Neural crest cell (in vitro differentiated cells): ENCODE data around the gene CPA5. TPM values are rescaled to one million over a fixed set of nuclear protein-coding genes. Genes with fewer than 3 reads are reported as not detected.
A peak's percentile ranks its signal among the peaks of the same experiment; 100 is the strongest.

Experiments used
- DNase-seq: peaks from one replicate; pipeline ENCODE4 v3.0.0; 2021; ENCODE audit warnings: low read depth, mixed read lengths, low spot score
- H3K27ac Mint-ChIP-seq: one replicate; pipeline ENCODE4 v1.8.0; 2021; ENCODE audit warnings: mild to moderate bottlenecking, mixed read lengths; ENCODE audit not compliant: unreplicated experiment
- H3K27me3 Mint-ChIP-seq: 2 replicates; pipeline ENCODE4 v1.8.0; 2021; ENCODE audit warnings: low read depth, mild to moderate bottlenecking, mixed read lengths
- H3K36me3 Mint-ChIP-seq: 2 replicates; pipeline ENCODE4 v1.8.0; 2021; ENCODE audit warnings: low read depth, mild to moderate bottlenecking, mixed read lengths
- H3K4me1 Mint-ChIP-seq: 2 replicates; pipeline ENCODE4 v1.8.0; 2021; ENCODE audit warnings: mixed read lengths
- H3K4me3 Mint-ChIP-seq: one replicate; pipeline ENCODE4 v1.8.0; 2021; ENCODE audit warnings: mild to moderate bottlenecking, mixed read lengths
- H3K9me3 Mint-ChIP-seq: 2 replicates; pipeline ENCODE4 v1.8.0; 2021; ENCODE audit warnings: mixed read lengths
- CTCF ChIP-seq: fragments of 200-600 bp; sonication (generic); conservative IDR thresholded peaks from 2 replicates; pipeline ENCODE4 v1.5.0; 2021; ENCODE audit warnings: antibody characterized with exemption, mild to moderate bottlenecking
- total RNA-seq: library from RNA; stranded (reverse); gene quantifications from 2 replicates; pipeline ENCODE4 v1.2.1, GENCODE V29; 2021

The CPA5 gene
- total RNA-seq, 1 donor from 2014 or later: not detected

- peak overlapping the region; percentile 24 for H3K4me3 Mint-ChIP-seq
- no peaks in the 10 kb centered on the region for H3K36me3 Mint-ChIP-seq
- TF ChIP-seq CTCF: no peak
- H3K27me3 Mint-ChIP-seq: no peaks in the 10 kb centered on the region
- no peaks in the 10 kb centered on the region for H3K9me3 Mint-ChIP-seq
- peaks cover 35% of the 10 kb centered on the region for H3K4me1 Mint-ChIP-seq
- DNase-seq: no peak
- peak overlapping the region; percentile 53 for H3K27ac Mint-ChIP-seq
Measured at GRCh38 chr7:130345136-130345535, 520 bp downstream of the CPA5 start.

GRCh38 chr7:130345725-130346124 is 1.1 kb downstream of the CPA5 start:
- no peak overlapping the region for H3K27ac Mint-ChIP-seq
- H3K27me3 Mint-ChIP-seq: no peaks in the 10 kb centered on the region

GRCh38 chr7:130346177-130346905 is 1.7 kb downstream of the CPA5 start:
- H3K4me1 Mint-ChIP-seq: peaks cover 47% of the 10 kb centered on the region
- TF ChIP-seq CTCF: no peak
- H3K27ac Mint-ChIP-seq: no peak overlapping the region
- no peaks in the 10 kb centered on the region for H3K36me3 Mint-ChIP-seq
- DNase-seq: no peak
- no peaks in the 10 kb centered on the region for H3K9me3 Mint-ChIP-seq
- no peak overlapping the region for H3K4me3 Mint-ChIP-seq
- no peaks in the 10 kb centered on the region for H3K27me3 Mint-ChIP-seq

More at GRCh38 chr7:130345725-130346124, 1.1 kb downstream of the CPA5 start:
- DNase-seq: no peak
- no peaks in the 10 kb centered on the region for H3K36me3 Mint-ChIP-seq
- peaks cover 41% of the 10 kb centered on the region for H3K4me1 Mint-ChIP-seq
- no peak overlapping the region for H3K4me3 Mint-ChIP-seq
- TF ChIP-seq CTCF: no peak
- H3K9me3 Mint-ChIP-seq: no peaks in the 10 kb centered on the region

GRCh38 chr7:130346941-130347340 is 2.3 kb downstream of the CPA5 start:
- no peaks in the 10 kb centered on the region for H3K36me3 Mint-ChIP-seq
- no peaks in the 10 kb centered on the region for H3K9me3 Mint-ChIP-seq
- no peak overlapping the region for H3K4me3 Mint-ChIP-seq
- no peak for TF ChIP-seq CTCF
- no peak for DNase-seq
- H3K4me1 Mint-ChIP-seq: peaks cover 53% of the 10 kb centered on the region
- H3K27me3 Mint-ChIP-seq: no peaks in the 10 kb centered on the region
- H3K27ac Mint-ChIP-seq: no peak overlapping the region

- Mint-ChIP-seq H3K9me3 (no peaks in the 10 kb centered on the region), H3K27me3 (no peaks in the 10 kb centered on the region), H3K4me1 (peaks cover 67% of the 10 kb centered on the region), H3K36me3 (no peaks in the 10 kb centered on the region), H3K27ac (peak overlapping the region; percentile 97), H3K4me3 (peak overlapping the region; percentile 74)
- TF ChIP-seq CTCF: no peak
- no peak for DNase-seq
Measured at GRCh38 chr7:130349911-130350782, 5.5 kb downstream of the CPA5 start.
